Endothelial cell of umbilical vein (primary cell): Measurements from ENCODE around the gene PRKCZ. TPM values are rescaled to one million over a fixed set of nuclear protein-coding genes. Genes with fewer than 3 reads are reported as not detected.

Experiments used
- BruUV-seq: library from RNA; stranded (reverse); fragments of 400-500 nt; replicated peaks from 2 replicates; lab custom pipeline; 2021; lab: Mats Ljungman, UMichigan
- CTCF ChIA-PET: fragments of 300-600, 350-600 bp; sonication (Branson Sonifier 250); formaldehyde crosslinking; loops from one replicate; lab custom pipeline; 2021; ENCODE audit warnings: antibody characterized with exemption, inconsistent platforms; lab: Charles Lee
- POLR2A ChIA-PET: fragments of 300-600, 350-600 bp; sonication (Branson Sonifier 250); formaldehyde crosslinking; loops from one replicate; lab custom pipeline; 2021; ENCODE audit warnings: antibody characterized with exemption, inconsistent platforms; lab: Charles Lee
- DNase-seq: peaks from one replicate; pipeline ENCODE4 v3.0.0-alpha.2; 2011; ENCODE audit warnings: low read depth, low spot score
- FAIRE-seq: peaks from 2 replicates; lab custom pipeline; 2011; peaks lifted over from hg19 to GRCh38; lab: Jason Lieb, UNC
- H2AFZ ChIP-seq: 2 replicates; pipeline ENCODE4 v1.6.0; 2012; ENCODE audit warnings: low read depth, low read length, control low read depth, inconsistent platforms
- H3K27ac ChIP-seq: 2 replicates; pipeline ENCODE4 v1.5.1; 2011; ENCODE audit warnings: low read depth, mild to moderate bottlenecking, control low read depth, low read length, moderate library complexity; ENCODE audit not compliant: insufficient read depth
- H3K27me3 ChIP-seq, 2 experiments: 2 replicates each; pipeline versions ENCODE4 v1.6.0 to v1.6.1; 2011; ENCODE audit warnings: low read length in 2 of 2, mixed read lengths in 1 of 2; ENCODE audit not compliant: control insufficient read depth in 2 of 2, insufficient read depth in 2 of 2
- H3K36me3 ChIP-seq, 2 experiments: 2 replicates in 1 of 2; 3 replicates in 1 of 2; pipeline ENCODE4 v1.5.1; 2011; ENCODE audit warnings: low read length in 2 of 2, mild to moderate bottlenecking in 1 of 2, moderate library complexity in 1 of 2; ENCODE audit not compliant: control insufficient read depth in 2 of 2, insufficient read depth in 2 of 2; ENCODE audit errors: extremely low read depth in 1 of 2
- H3K4me1 ChIP-seq: 3 replicates; pipeline ENCODE4 v1.5.1; 2011; ENCODE audit warnings: mild to moderate bottlenecking, low read length; ENCODE audit not compliant: control insufficient read depth, insufficient read depth; ENCODE audit errors: extremely low read depth
- H3K4me2 ChIP-seq: 2 replicates; pipeline ENCODE4 v1.6.1; 2011; ENCODE audit warnings: low read length, control low read depth, mixed read lengths; ENCODE audit not compliant: insufficient read depth
- H3K4me3 ChIP-seq, 3 experiments: fragments of 200-600 bp in 1 of 3; sonication (generic), shearing (Covaris generic) in 1 of 3; replicated peaks in 1 of 3; 2 replicates each; pipeline ENCODE4 v1.5.1; 2011 to 2016; ENCODE audit warnings: control low read depth in 3 of 3, low read length in 3 of 3, mild to moderate bottlenecking in 2 of 3, inconsistent platforms in 1 of 3, low read depth in 1 of 3, moderate library complexity in 1 of 3; ENCODE audit not compliant: insufficient read depth in 1 of 3
- H3K79me2 ChIP-seq: 2 replicates; pipeline ENCODE4 v1.6.0; 2012; ENCODE audit warnings: low read length, inconsistent platforms; ENCODE audit not compliant: control insufficient read depth, insufficient read depth
- H3K9ac ChIP-seq: replicated peaks from 2 replicates; pipeline ENCODE3; 2011; ENCODE audit warnings: low read length, control low read depth; ENCODE audit not compliant: insufficient read depth; ENCODE audit errors: extremely low read depth
- H3K9me1 ChIP-seq: replicated peaks from 3 replicates; pipeline ENCODE4 v1.6.0; 2011; ENCODE audit warnings: mild to moderate bottlenecking, low read length; ENCODE audit not compliant: control insufficient read depth, insufficient read depth; ENCODE audit errors: extremely low read depth
- H3K9me3 ChIP-seq: replicated peaks from 2 replicates; pipeline ENCODE4 v1.5.1; 2012; ENCODE audit warnings: low read length, inconsistent platforms; ENCODE audit not compliant: control insufficient read depth, insufficient read depth
- H4K20me1 ChIP-seq: replicated peaks from 2 replicates; pipeline ENCODE3; 2011; ENCODE audit warnings: mild to moderate bottlenecking, low read length; ENCODE audit not compliant: control insufficient read depth, insufficient read depth; ENCODE audit errors: extremely low read depth
- CTCF ChIP-seq, 2 donors: IDR thresholded peaks; 1 replicate in 1 of 2; 2 replicates in 1 of 2; pipeline ENCODE4 v1.5.1; 2011; ENCODE audit warnings: low read length in 2 of 2, mild to moderate bottlenecking in 2 of 2, moderate library complexity in 2 of 2, control low read depth in 1 of 2, inconsistent platforms in 1 of 2, low read depth in 1 of 2; ENCODE audit not compliant: insufficient read depth in 1 of 2; ENCODE audit errors: extremely low read depth in 1 of 2
- EZH2 ChIP-seq: IDR thresholded peaks from 2 replicates; pipeline ENCODE4 v1.6.1; 2012; ENCODE audit warnings: borderline replicate concordance, low read depth, mild to moderate bottlenecking, moderate library complexity, low read length, inconsistent platforms; ENCODE audit not compliant: severe bottlenecking
- FOS ChIP-seq: IDR thresholded peaks from 2 replicates; pipeline ENCODE4 v1.6.1; 2011; ENCODE audit warnings: mild to moderate bottlenecking, low read length, moderate library complexity, borderline replicate concordance; ENCODE audit not compliant: insufficient read depth
- GATA2 ChIP-seq: IDR thresholded peaks from 2 replicates; pipeline ENCODE4 v1.7.0; 2011; ENCODE audit warnings: low read depth, mild to moderate bottlenecking, moderate library complexity, mixed read lengths, low read length; ENCODE audit not compliant: insufficient read length, insufficient read depth
- JUN ChIP-seq: IDR thresholded peaks from 2 replicates; pipeline ENCODE4 v1.6.1; 2011; ENCODE audit warnings: borderline replicate concordance, low read depth; ENCODE audit not compliant: insufficient read length, insufficient read depth
- MAX ChIP-seq: IDR thresholded peaks from 2 replicates; pipeline ENCODE4 v1.6.1; 2011; ENCODE audit not compliant: insufficient read depth, insufficient read length
- MYC ChIP-seq: IDR thresholded peaks from one replicate; pipeline ENCODE4 v1.6.1; 2011; ENCODE audit warnings: mild to moderate bottlenecking, low read depth, low read length
- POLR2A ChIP-seq: IDR thresholded peaks from 2 replicates; pipeline ENCODE4 v1.6.1; 2012; ENCODE audit warnings: low read depth, mild to moderate bottlenecking, control low read depth, low read length
- POLR2AphosphoS5 ChIP-seq: IDR thresholded peaks from 2 replicates; pipeline ENCODE4 v1.6.1; 2012; ENCODE audit warnings: low read depth, mild to moderate bottlenecking, control low read depth, low read length, moderate library complexity; ENCODE audit not compliant: insufficient read depth
- dilution Hi-C: fragments of 300-500 bp; cut with MboI; formaldehyde crosslinking; loops from one replicate; pipeline ENCODE4 v1.15.0; 2019; ENCODE audit warnings: low sequenced_read_pairs; ENCODE audit not compliant: extremely low pct_ligation_motif_present
- intact Hi-C: fragments of 100-400 bp; cut with micrococcal nuclease; formaldehyde crosslinking; loops from one replicate; pipeline ENCODE4 v1.10.0; 2022
- polyA plus RNA-seq, 4 experiments: library from polyadenylated mRNA; depleted of rRNA in 3 of 4; stranded (reverse) in 3 of 4; unstranded in 1 of 4; fragments of >200 nt; gene quantifications; 2 replicates each; pipeline versions ENCODE4 v1.2.1 to v1.2.3, GENCODE V29; 2011 to 2012; ENCODE audit warnings: missing spikeins in 1 of 4
- total RNA-seq: library from RNA; stranded (reverse); gene quantifications from 2 replicates; pipeline ENCODE4 v1.2.3, GENCODE V29; 2021

PRKCZ gene
- total and polyA plus RNA-seq, 2 donors (not counting 3 experiments of a cell fraction or from before 2014, with no cell fraction given): 0.22 to 1.7 TPM

GRCh38 chr1:2124446-2125198 lies 74.4 kb downstream of the PRKCZ start:
- H2AFZ ChIP-seq: no peak overlapping the region
- no peaks in the 10 kb centered on the region for H4K20me1 ChIP-seq
- BruUV-seq: no TSS peak
- no peaks in the 10 kb centered on the region for H3K9me3 ChIP-seq
- intact Hi-C loops: no loop called here
- DNase-seq (no peak), FAIRE-seq (no peak)
- no peaks in the 10 kb centered on the region for H3K79me2 ChIP-seq
- H3K27me3 ChIP-seq: no peaks in the 10 kb centered on the region
- H3K36me3 ChIP-seq: no peaks in the 10 kb centered on the region
- ChIA-PET CTCF (interaction anchor here (1.6 kb wide), 1 partner anchor 15 kb away, joined by 5 read pairs; no protein-coding TSS in a partner anchor), POLR2A (no interaction called here)
- no peaks in the 10 kb centered on the region for H3K4me1 ChIP-seq
- no peak overlapping the region for H3K4me3 ChIP-seq
- no peak for TF ChIP-seq JUN
- TF ChIP-seq FOS: no peak
- TF ChIP-seq MYC: no peak
- TF ChIP-seq MAX: no peak
- TF ChIP-seq CTCF (IDR thresholded peaks at IDR 0.05; ENCODE audit: extremely low read depth in 1 of 2, insufficient read depth in 1 of 2, low read depth in 1 of 2, low read length in 2 of 2): no peak
- no peak for TF ChIP-seq POLR2AphosphoS5
- TF ChIP-seq EZH2: no peak
- no peak for TF ChIP-seq GATA2
- no peak for TF ChIP-seq POLR2A
- no peak overlapping the region for H3K9ac ChIP-seq
- H3K27ac ChIP-seq: no peak overlapping the region
- no peaks in the 10 kb centered on the region for H3K9me1 ChIP-seq
- no peak overlapping the region for H3K4me2 ChIP-seq
- dilution Hi-C loops: no loop called here
